H1 (cell line): ENCODE results near the gene ELP6. TPM values are rescaled to one million over a fixed set of nuclear protein-coding genes. Genes with fewer than 3 reads are reported as not detected.

ENCODE experiments used
- polyA plus RNA-seq, 7 experiments: library from polyadenylated mRNA; depleted of rRNA in 3 of 7; stranded (reverse) in 5 of 7; unstranded in 2 of 7; fragments of >200 nt in 5 of 7; fragments of 200-250 nt in 2 of 7; gene quantifications; 1 replicate in 5 of 7; 2 replicates in 1 of 7; 4 replicates in 1 of 7; pipeline versions ENCODE4 v1.2.1 to v1.2.3, GENCODE V29; 2011 to 2013; ENCODE audit warnings: missing spikeins in 2 of 7, mixed read lengths in 2 of 7
- small RNA-seq: library from polyadenylated mRNA; stranded (forward); fragments of <200 nt; extraction: miRNeasy Mini kit (QIAGEN cat#:217004); gene quantifications from one replicate; pipeline ENCODE3, GENCODE V24; 2013; ENCODE audit not compliant: insufficient read depth
- total RNA-seq: library from RNA; stranded (reverse); fragmentation: NEBNext Ultra II Directional; extraction: Animal tissue kit (Norgen Biotek cat#: 25700); gene quantifications from 2 replicates; pipeline ENCODE4 v1.2.1, GENCODE V29; 2021

ELP6 gene
- total and polyA plus RNA-seq, 2 of the 8 experiments (the other 6 are each of a cell fraction or from before 2014, with no cell fraction given) = 51.1 to 78.7 TPM

Small RNAs within 50 kb of the gene (small RNA-seq; reads per million reads assigned to genes)
- gene AC099778.2 (not detected), gene RN7SL870P (not detected)

Other genes with a start within 250 kb of the ELP6 start
- gene KIF9, start 230.9 kb downstream of the ELP6 start, total RNA-seq = 6.8 and 8.0 TPM in 2 replicates
- 5.0 and 5.8 TPM in 2 replicates for gene KIF9, start 230.9 kb downstream of the ELP6 start, polyA plus RNA-seq (2011; rRNA removed)
- 30.9 and 31.7 TPM in 2 replicates for gene KLHL18, start 230.8 kb downstream of the ELP6 start, total RNA-seq
- gene KLHL18, start 230.8 kb downstream of the ELP6 start, polyA plus RNA-seq (2011; rRNA removed) = 19.9 and 27.3 TPM in 2 replicates
- 44.1 and 46.7 TPM in 2 replicates for gene PTPN23, start 132.7 kb downstream of the ELP6 start, total RNA-seq
- 2.9 and 5.5 TPM in 2 replicates for gene PTPN23, start 132.7 kb downstream of the ELP6 start, polyA plus RNA-seq (2011; rRNA removed)
- gene SCAP, start 37.8 kb downstream of the ELP6 start, total RNA-seq = 110 and 114 TPM in 2 replicates
- gene SCAP, start 37.8 kb downstream of the ELP6 start, polyA plus RNA-seq (2011; rRNA removed) = 74.0 and 103 TPM in 2 replicates
- 7.4 and 8.2 TPM in 2 replicates for gene CSPG5, start 65.2 kb upstream of the ELP6 start, total RNA-seq
- gene CSPG5, start 65.2 kb upstream of the ELP6 start, polyA plus RNA-seq (2011; rRNA removed) = 2.1 and 2.7 TPM in 2 replicates